Mucosa of rectum (tissue), 2 donors: ENCODE data around the gene DKC1.
"Not testable (repeated sequence)": the region's sequence is repeated elsewhere in the genome, so short reads cannot be mapped to it uniquely, and the experiment has no call there.

Experiments
- H3K27ac ChIP-seq, 2 donors: one replicate each; pipeline ENCODE4 v1.7.0; 2013; ENCODE audit warnings: inconsistent platforms in 2 of 2, low read depth in 2 of 2, low read length in 2 of 2
- H3K27me3 ChIP-seq, 2 donors: one replicate each; pipeline ENCODE4 v1.7.0; 2013; ENCODE audit warnings: low read length in 2 of 2; ENCODE audit not compliant: control insufficient read depth in 2 of 2, insufficient read depth in 2 of 2
- H3K36me3 ChIP-seq, 2 donors: one replicate each; pipeline ENCODE4 v1.7.0; 2013; ENCODE audit warnings: low read length in 2 of 2; ENCODE audit not compliant: control insufficient read depth in 2 of 2, insufficient read depth in 2 of 2
- H3K4me1 ChIP-seq, 2 donors: one replicate each; pipeline ENCODE4 v1.7.0; 2013; ENCODE audit warnings: low read length in 2 of 2, mild to moderate bottlenecking in 1 of 2; ENCODE audit not compliant: control insufficient read depth in 2 of 2, insufficient read depth in 2 of 2
- H3K4me3 ChIP-seq, 2 donors: one replicate each; pipeline ENCODE4 v1.7.0; 2013; ENCODE audit warnings: low read length in 2 of 2
- H3K9ac ChIP-seq, 2 donors: one replicate each; pipeline ENCODE4 v1.7.0; 2013; ENCODE audit warnings: low read length in 2 of 2, low read depth in 1 of 2, mild to moderate bottlenecking in 1 of 2
- H3K9me3 ChIP-seq, 2 donors: one replicate each; pipeline ENCODE4 v1.7.0; 2013; ENCODE audit warnings: low read length in 2 of 2; ENCODE audit not compliant: control insufficient read depth in 2 of 2
- donor health status: healthy.
- donor health status: Normal muscosa, but diverticular disease.

Gene DKC1

GRCh38 chrX:154804261-154804956 is 41.7 kb downstream of the DKC1 start:
- Histone ChIP-seq H3K36me3 (no peaks in the 10 kb centered on the region), H3K9ac (peak overlapping the region in 1 of 2 donors; percentile 58), H3K27ac (peak overlapping the region in 1 of 2 donors; percentile 57), H3K27me3 (peaks cover 0 to 2% of the 10 kb centered on the region in 2 donors), H3K9me3 (no peaks in the 10 kb centered on the region), H3K4me1 (peaks cover 12 to 18% of the 10 kb centered on the region in 2 donors), H3K4me3 (peak overlapping the region; percentile 69 to 75)

GRCh38 chrX:154804957-154805695 is 42.5 kb downstream of the DKC1 start, which contains the start of gene MPP1:
Gene MPP1, minus strand, starts transcription at chrX:154805485. Its CDS starts 112 bp downstream, at chrX:154805373.
- H3K9ac ChIP-seq: peak within 1 kb of the TSS; percentile 26 to 58

GRCh38 chrX:154805696-154806091 is 43.0 kb downstream of the DKC1 start:
- peaks cover 2% of the 10 kb centered on the region in 2 donors for H3K27me3 ChIP-seq
- H3K36me3 ChIP-seq: no peaks in the 10 kb centered on the region
- H3K9me3 ChIP-seq: no peaks in the 10 kb centered on the region
- peak overlapping the region; percentile 58 to 69 for H3K4me3 ChIP-seq
- H3K27ac ChIP-seq: peak overlapping the region; percentile 44 to 49
- peaks cover 3 to 8% of the 10 kb centered on the region in 2 donors for H3K4me1 ChIP-seq
- H3K9ac ChIP-seq: peak overlapping the region; percentile 26 to 58

More at GRCh38 chrX:154804957-154805695, 42.5 kb downstream of the DKC1 start, which contains the start of gene MPP1:
- H3K27ac ChIP-seq: peak within 1 kb of the TSS; percentile 49 to 57
- H3K4me1 ChIP-seq: peaks cover 6 to 13% of the 10 kb centered on the region in 2 donors
- H3K4me3 ChIP-seq: peak within 1 kb of the TSS; percentile 69 to 75
- peaks cover 0 to 2% of the 10 kb centered on the region in 2 donors for H3K27me3 ChIP-seq
- H3K9me3 ChIP-seq: no peaks in the 10 kb centered on the region
- H3K36me3 ChIP-seq: no peaks in the 10 kb centered on the region

DNA sequence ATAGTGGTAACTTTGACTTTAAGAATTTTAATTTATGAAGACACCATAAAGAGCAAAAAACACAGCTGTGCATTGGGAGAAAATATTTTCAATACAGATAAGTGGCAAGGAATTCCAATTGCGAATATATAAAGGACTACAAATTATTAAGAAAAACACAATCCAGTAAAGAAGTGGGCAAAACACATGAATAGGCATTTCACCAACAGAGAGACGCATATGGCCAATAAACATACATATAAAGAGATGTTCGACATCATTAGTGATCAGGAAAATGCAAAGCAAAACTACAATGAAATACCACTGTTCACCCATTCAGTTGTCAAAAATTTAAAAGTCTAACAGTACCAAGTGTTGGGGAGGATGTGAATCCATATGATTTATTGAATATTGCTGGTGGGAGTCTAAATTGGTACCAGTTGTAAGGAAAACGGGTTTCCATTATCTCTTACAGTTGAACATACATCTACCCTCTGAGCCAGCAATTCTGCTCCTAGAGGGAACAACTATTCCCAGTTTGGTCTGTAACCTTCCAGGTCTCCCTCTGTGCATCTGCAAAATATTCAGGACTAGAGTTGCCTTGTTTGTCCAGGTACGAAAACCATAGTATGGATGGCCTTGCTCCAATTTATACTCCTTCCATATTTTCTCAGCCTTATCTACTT is 44.3 kb downstream of the DKC1 start:
- H3K27ac ChIP-seq: no peak overlapping the region
- H3K9ac ChIP-seq: no peak overlapping the region
- H3K27me3 ChIP-seq: peaks cover 2% of the 10 kb centered on the region in 2 donors
- H3K9me3 ChIP-seq: no peaks in the 10 kb centered on the region
- H3K4me3 ChIP-seq: no peak overlapping the region
- peaks cover 3% of the 10 kb centered on the region in 2 donors for H3K4me1 ChIP-seq
- H3K36me3 ChIP-seq: no peaks in the 10 kb centered on the region

DNA sequence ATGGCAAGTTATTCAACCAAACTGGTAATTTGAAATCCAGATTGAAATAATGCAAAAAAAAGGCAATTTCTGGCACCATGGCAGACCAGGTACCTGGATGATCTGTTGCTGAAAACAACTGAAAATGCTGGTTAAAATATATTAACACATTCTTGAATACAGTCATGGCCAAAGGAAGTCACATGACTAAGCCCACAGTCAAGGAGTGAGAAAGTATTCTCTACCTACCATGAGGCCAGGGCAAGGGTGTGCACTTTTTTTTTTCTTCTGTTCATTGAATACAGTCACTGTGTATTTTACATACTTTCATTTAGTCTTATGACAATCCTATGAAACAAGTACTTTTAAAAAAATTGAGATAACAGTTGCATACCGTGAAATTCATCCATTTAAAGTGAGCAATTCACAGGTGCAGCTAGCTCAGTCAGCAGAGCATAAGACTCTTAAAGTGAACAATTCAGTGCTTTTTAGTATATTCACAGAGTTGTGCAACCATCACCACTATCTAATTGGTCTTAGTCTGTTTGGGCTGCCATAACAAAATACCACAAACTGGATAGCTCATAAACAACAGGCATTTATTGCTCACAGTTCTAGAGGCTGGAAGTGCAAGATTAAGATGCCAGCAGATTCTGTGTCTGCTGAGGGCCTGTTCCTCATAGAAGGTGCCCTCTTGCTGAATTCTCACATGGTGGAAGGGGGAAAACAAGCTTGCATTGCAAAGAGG is 47.4 kb downstream of the DKC1 start:
- Histone ChIP-seq H3K36me3 (no peaks in the 10 kb centered on the region), H3K4me3 (no peak overlapping the region), H3K4me1 (peaks cover 0 to 3% of the 10 kb centered on the region in 2 donors), H3K27me3 (peaks cover 0 to 2% of the 10 kb centered on the region in 2 donors), H3K9ac (no peak overlapping the region), H3K9me3 (no peaks in the 10 kb centered on the region), H3K27ac (no peak overlapping the region)

GRCh38 chrX:154812341-154813101 is 49.9 kb downstream of the DKC1 start:
- H3K4me3 ChIP-seq: no peak overlapping the region
- H3K4me1 ChIP-seq: no peaks in the 10 kb centered on the region
- H3K27me3 ChIP-seq: peaks cover 0 to 2% of the 10 kb centered on the region in 2 donors

GRCh38 chrX:154813801-154814200 is 51.1 kb downstream of the DKC1 start:
- H3K4me1 ChIP-seq: no peaks in the 10 kb centered on the region
- H3K27me3 ChIP-seq: peaks cover 0 to 2% of the 10 kb centered on the region in 2 donors
- H3K27ac ChIP-seq: no peak overlapping the region
- no peaks in the 10 kb centered on the region for H3K9me3 ChIP-seq
- H3K9ac ChIP-seq: no peak overlapping the region
- H3K4me3 ChIP-seq: no peak overlapping the region
- H3K36me3 ChIP-seq: no peaks in the 10 kb centered on the region

More at GRCh38 chrX:154812341-154813101, 49.9 kb downstream of the DKC1 start:
- H3K9me3 ChIP-seq: no peaks in the 10 kb centered on the region
- no peak overlapping the region for H3K27ac ChIP-seq
- H3K36me3 ChIP-seq: no peaks in the 10 kb centered on the region
- H3K9ac ChIP-seq: no peak overlapping the region

- Histone ChIP-seq H3K4me1 (no peaks in the 10 kb centered on the region), H3K4me3 (no peak overlapping the region), H3K36me3 (no peaks in the 10 kb centered on the region), H3K27ac (no peak overlapping the region), H3K27me3 (peaks cover 0 to 2% of the 10 kb centered on the region in 2 donors), H3K9ac (no peak overlapping the region), H3K9me3 (no peaks in the 10 kb centered on the region)
Observed at GRCh38 chrX:154815274-154815818, 52.7 kb downstream of the DKC1 start.

DNA sequence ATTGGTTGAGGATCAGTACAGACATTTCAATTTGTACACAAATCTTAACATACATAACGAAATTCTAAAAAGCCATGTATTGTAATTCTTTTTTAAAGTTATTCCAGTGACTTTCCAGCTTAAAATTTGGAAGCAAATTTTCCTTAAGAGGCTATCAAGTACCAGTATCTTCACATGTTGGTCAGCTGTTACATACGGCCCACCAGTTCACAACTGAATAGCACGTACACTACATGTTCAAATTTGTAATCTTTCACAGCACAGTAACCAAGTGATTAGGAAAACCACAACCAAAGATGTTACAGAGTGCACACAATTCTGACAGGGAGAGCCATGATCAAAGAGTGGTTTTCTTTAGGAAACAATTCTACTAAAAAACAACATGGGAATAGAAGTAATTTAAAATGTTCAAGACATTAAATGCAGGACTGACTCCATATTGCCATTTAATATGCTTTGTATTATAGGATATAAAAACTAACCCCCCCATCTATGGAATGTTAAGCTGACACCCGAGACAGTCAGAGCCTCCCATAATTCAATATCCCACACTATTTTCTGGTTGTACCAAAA is 53.7 kb downstream of the DKC1 start:
- not testable (repeated sequence) for H3K4me1 ChIP-seq

More for the DNA sequence above, 53.7 kb downstream of the DKC1 start:
- H3K27ac ChIP-seq, H3K9ac ChIP-seq, H3K9me3 ChIP-seq, H3K36me3 ChIP-seq, H3K4me3 ChIP-seq, H3K27me3 ChIP-seq: not testable (repeated sequence)
